Measurements from ENCODE around the gene RIT1.
A peak's percentile ranks its signal among the peaks of the same experiment; 100 is the strongest.
"Not testable (repeated sequence)": the region's sequence is repeated elsewhere in the genome, so short reads cannot be mapped to it uniquely, and the experiment has no call there.

Gene RIT1

DNA sequence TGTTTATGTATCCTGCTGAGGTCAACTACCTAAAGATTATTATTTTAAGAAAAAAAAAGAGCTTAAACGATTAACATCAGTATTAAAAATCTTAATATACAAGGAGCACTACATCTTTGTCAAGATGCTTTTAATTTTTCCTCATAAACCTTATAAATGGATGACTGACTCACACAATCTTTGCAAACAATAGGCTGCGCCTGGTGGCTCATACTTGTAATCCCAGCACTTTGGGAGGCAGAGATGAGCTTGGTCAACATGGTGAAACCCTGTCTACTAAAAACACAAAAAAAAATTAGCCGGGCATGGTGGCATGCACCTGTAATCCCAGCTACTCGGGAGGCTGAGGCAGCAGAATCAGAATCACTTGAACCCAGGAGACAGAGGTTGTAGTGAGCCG lies 21.3 kb upstream of the RIT1 start:
- no peak for DNase-seq

DNA sequence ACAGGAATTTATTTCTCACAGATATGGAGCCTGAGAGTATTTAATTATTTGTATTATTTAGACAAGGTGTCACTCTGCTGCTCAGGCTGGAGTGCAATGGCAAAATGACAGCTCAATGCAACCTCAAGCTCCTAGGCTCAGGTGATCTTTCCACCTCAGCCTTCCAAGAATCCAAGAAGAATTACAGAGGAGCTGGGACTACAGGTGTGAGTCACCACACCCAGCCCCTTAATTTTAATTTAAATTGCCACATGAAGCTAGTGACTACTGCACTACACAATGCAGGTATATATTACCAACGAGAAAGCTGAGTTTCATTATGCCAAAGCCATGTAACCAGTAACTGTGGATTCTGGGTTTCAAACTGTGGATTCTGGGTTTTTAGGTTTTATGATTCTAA lies 20.9 kb upstream of the RIT1 start:
- no peak for DNase-seq

DNA sequence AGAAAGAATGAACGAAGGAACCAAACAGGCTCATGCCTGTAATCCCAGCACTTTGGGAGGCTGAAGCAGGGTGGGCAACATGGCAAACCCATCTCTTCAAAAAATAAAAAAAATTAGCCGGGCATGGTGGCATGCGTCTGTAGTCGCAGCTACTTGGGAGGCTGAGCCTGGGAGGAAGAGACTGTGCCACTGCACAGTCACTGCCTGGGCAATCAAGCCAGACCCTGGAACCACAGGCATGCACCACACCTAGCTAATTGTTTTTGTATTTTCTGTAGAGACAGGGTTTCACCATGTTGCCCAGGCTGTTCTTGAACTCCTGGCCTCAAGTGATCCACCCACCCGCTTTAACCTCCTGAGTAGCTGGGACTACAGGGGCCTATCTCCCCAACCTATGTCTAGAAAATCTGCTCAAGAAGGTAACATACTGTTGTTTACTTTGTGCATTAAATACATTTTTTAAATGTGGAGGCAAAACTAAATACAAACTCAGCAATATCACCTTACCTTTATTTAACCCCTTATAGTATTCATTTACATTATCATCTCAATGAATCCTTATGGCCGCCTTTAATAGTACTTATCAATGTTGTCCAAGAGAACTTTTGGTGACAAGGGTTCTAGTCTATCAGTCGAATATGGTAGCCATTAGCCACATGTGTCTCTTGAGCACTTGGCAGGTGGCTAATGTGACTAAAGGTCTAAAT lies 20.3 kb upstream of the RIT1 start:
- DNase-seq: no peak

DNA sequence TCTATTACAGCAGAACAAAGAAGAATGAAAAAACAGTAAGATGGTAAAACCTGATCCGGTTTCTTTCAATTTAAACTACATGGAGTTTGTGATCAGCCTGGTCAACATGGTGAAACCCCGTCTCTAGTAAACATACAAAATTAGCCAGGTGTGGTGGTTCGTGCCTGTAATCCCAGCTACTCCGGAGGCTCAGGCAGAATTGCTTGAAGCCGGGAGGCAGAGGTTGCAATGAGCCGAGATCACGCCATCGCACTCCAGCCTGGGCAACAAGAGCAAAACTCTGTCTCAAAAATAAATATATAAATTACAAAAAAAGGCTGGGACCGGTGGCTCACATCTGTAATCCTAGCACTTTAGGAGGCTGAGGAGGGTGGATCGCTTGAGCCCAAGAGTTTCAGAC lies 19.6 kb upstream of the RIT1 start:
- not testable (repeated sequence) for DNase-seq

DNA sequence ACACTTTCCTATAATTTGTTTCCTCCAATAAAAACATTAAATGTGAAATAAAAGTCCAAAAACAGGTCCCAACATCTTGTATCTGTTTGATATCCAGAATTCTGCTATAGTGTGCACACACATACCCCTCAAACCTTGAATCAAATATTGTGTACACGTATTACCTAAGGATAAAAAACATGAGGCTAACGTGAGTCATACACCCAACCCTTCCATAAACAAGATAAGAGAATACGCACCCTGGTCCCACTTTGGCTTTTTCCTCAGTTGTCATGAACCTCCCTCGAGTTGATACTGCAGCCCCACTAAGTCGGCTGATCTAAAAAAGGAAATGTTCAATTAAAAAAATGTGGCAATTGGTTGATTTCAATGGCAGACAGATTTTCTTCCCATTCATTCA lies 17.9 kb upstream of the RIT1 start:
- DNase-seq: no peak

DNA sequence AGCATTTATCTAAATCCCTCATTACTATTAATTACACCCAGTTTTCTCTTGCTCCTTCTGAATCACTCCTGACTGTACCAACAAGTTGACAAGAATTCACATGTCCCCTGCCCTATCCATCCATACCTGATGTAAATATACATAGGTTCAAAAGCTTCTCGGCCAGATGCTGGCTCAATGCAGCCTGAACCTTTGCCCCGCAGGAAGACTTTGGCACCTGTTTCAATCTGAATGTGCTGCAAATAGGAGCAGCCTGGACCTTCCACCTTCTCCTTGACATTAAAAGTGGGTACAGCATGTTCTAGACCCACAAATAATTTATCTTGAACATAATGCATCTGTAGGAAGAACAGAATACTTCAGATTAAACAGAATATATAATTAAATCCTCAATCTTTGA lies 14.4 kb upstream of the RIT1 start:
- DNase-seq: no peak

DNA sequence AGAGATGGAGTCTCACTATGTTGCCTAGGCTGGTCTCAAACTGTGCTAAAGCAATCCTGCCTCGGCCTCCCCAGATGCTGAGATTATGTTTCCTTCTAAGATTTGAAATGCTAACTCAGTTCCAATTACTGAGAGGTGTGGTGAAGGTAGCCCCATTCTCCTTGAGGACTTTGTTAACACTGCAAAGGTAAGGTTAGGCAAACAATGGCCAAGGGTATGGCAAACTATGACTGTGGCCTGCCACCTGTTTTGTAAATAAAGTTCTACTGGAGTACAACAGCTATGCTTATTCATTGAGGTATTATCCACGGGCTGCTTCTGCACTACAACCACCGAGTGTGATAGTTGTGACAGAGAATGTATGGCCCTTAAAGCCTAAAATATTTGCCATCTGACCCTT lies 9.6 kb upstream of the RIT1 start:
- no peak for DNase-seq

DNA sequence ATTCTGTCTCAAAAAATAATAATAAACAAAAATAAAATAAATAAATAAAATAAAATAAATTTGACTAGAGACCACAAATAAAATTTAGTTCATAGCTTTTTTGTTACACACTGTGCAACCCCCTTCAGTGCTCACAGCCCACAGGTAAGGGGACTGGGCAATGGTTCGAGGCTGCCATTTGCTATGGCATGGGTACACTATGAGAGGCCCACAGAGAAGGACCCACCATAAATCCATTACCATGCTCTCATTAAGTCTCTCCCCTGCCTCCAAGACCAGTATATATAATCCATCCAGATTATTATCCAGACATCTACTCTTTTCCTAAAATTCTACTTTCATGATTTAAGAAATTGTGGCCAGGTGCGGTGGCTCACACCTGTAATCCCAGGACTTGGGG lies 8.7 kb upstream of the RIT1 start:
- no peak for DNase-seq

DNA sequence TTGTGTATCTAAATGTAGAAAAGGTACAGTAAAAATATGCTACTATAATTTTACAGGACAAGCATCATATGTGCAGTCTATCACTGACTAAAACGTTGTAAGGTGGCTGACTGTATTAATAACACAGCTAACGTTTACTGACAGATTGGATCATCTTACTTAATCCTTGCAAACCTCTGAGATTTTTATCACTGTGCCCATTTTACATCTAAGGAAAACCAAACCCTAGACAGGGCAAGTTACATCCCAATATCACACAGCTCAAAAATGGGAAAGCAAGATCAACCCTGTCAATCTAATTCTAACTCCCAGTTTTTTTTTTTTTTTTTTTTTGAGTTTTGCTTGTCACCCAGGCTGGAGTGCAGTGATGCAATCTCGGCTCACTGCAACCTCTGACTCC lies 7.5 kb upstream of the RIT1 start:
- no peak for DNase-seq

DNA sequence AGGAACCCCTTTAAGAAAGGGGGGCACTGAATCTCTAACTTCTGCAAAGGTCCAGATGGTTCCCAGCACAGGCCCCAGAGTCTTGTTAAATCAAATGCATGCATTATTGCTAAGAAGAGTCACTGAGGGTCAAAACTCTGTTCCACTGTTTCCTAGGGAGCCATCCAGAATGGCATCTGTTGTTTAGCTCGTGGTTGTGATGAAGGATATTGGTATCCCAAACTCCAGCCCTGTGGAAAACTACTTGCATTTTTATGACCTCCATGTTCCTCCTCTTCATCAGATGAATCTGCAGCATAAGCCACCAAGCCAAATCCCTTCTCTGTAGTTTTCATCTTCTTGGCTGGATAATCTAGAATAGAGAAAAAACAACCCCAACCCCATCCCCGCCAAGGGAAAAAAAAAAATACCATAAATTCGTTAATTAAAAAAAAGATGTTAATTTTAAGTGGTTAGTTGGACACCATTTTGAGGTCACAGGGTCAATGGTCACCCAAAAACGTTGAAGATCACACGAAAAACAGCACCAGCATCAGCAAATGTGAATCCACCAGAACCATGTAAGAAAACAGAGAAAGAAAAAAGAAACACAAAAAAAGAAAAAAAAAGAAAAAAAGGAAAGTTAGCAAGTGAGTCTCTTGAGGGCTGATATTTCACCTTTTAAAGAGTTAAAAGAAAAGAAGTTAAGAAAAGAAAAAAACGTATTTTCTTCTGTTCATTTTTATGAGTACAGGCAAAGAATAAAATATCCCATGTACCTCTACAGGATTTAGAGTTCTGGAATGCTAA lies 3.0 kb upstream of the RIT1 start:
- no peak for DNase-seq

DNA sequence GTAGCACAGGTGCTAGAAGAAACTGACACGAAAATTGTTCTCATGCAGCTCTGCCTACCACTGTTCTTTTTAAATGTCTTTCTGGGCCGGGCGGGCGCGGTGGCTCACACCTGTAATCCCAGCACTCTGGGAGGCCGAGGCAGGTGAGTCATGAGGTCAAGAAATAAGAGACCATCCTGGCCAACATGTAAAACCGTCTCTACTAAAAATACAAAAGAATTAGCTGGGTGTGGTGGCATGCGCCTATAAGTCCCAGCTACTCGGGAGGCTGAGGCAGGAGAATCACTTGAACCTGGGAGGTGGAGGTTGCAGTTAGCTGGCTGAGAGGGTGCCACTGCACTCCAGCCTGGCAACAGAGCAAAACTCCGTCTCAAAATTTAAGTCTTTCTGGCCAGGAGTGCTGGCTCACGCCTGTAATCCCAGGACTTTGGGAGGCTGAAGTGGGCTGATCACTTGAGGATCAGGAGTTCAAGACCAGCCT lies 947 bp upstream of the RIT1 start:
- DNase-seq: no peak

DNA sequence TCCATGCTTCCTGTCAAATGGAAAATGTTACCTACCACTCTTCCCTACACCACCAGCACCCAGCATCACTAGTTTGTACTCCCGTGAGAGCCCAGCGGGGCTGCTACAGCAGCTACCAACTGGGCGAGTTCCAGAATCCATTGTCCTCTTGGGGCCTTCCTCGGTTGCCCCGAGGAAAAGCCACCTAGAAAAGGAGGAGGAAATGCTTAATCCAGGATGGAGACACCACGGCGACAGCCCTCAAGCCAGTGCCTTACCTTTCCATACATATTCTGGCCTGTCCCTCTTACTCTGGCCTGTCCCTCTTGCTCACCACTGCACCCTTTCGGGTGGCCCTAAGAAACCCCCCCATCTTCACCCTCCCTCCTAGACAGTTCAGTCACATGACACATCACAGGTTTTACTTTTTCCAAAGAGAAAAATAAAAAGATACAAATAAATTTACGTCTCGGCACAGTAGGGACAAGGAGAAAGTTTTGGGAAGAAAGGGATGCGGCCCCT lies 478 bp downstream of the RIT1 start:
- peak; percentile 16 for DNase-seq

DNA sequence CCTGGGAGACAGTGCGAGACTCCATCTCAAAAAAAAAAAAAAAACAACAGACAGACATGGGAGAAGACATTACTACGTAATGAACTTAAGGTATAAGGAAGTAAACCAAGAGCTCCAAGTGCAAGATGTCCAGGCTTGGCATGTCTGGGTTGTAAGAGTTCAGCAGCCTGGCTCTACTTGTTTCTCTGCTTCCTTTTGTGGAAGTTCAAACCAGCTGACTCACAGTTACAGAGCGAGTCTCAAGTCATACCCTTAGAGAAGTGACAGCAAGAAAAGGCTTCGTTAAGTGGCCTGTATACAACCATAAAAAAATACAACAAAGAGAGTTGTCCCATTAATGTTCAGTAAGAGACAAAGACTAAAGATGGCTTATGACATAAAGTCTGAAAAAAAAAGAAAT lies 1.3 kb downstream of the RIT1 start:
- DNase-seq: peak; percentile 10

DNA sequence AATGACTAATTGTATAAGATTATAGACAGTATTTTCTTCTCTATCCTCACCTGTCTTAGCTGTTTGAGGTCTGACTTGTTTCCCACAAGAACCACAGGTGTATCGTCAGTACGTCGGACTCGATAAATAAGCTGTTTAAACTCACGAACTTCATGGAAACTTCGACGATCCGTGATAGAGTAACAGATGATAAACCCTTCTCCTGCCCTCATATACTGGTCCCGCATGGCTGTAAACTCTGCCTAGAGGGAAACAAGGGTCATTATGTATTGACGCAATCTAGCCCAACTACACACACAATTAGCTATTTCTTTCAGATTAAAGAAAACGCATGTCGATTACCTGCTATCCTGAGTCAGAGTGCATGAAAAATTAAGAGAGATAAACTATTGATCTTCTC lies 6.9 kb downstream of the RIT1 start:
- no peak for DNase-seq

DNA sequence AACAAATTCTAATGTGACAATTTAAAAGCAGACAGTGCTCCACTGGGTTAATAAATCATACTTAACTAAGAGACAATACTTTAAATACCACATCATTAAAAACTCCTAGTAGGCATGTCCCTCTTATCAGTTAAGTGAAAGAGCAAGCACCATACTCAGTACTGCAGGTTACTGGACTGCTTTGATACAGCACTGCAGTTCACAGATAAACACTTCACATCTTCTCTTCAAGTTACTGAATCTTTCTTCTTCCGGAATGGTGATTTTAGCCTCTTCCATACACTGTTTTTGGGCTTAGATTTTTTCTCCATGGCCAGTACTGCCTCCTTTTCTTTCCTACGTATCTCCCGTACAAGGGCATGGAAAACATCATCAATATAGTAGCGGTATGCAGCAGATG lies 11.0 kb downstream of the RIT1 start:
- no peak for DNase-seq

DNA sequence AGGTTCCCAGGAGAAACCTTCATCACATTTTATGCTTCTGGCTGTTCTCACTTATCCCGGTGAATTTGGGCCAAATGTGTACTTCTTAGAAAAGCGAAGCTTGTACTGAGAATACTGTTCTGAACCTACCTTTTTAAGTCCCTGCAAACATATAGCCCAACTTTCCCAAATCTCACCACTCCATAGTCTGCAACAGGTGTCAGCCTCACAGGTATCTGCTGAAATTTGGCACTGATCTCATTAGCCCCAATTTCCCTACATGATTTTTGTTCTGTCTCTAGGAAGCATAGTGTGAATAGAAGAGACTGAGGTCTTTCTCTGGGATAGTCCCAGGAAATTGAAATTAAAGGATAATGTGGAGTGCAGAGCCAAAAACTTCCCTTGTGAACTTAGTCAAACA lies 11.5 kb downstream of the RIT1 start:
- no peak for DNase-seq

DNA sequence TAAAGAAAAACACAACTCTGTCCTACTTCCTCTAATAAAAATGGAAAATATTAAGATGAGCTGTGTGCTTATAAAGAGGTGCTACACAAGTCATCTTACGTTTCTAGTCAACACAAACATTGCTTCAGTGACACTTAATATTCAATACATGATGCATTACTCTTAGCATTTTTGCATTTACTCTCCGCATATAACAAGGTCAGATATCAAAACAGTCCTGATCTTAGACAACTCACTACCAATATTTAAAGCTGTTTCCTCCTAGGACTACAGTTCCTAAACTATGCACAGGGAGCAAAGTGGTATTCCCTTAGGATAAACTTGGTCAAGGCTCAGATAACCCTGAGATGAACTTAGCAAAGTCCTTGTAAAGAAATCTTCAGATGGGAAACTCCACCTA lies 12.3 kb downstream of the RIT1 start:
- DNase-seq: no peak

DNA sequence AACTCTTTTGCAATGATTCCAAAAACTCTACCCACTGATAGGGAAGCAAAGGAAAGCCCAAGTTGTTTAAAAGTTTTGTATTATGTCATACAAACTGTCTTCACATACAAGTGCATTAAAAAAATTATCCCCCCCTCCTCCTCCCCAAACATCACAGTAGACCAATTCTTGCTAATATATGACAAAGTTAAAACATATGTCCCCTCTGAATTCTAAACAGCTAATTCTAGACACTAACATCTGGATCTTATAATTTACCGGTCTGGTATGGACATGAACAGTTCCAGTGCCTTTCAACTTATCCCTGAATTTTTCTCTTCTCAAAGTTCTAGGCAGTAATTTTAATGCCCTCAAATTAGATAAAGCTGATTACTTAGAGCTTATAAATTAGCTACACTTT lies 13.4 kb downstream of the RIT1 start:
- no peak for DNase-seq

DNA sequence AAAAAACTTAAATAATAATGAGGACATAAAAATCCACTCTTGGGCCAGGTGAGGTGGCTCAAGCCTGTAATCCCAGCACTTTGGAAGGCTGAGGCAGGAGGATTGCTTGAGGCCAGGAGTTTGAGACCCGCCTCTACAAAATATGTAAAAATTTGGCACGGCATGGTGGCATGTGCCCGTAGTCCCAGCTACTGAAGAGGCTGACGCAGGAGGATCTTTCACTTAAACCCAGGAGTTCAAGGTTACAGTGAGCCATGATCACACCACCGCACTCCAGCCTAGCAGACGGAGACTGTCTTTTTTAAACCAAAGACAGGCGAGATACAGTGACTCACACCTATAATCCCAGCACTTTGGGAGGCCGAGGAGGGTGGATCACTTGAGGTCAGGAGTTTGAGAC lies 14.7 kb downstream of the RIT1 start:
- DNase-seq: not testable (repeated sequence)

DNA sequence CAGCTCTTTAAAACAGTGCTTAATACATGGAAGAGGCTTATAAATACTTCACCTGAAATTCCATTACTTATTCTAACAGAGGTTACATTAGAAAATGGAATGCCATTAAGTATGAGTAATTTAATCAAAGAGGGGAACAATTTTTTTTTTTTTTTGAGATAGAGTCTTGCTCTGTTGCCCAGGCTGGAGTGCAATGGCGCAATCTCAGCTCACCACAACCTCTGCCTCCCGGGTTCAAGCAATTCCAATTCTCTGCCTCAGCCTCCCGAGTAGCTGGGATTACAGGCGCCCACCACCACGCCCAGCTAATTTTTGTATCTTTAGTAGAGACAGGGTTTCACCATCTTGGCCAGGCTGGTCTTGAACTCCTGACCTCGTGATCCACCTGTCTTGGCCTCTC lies 15.5 kb downstream of the RIT1 start:
- DNase-seq: not testable (repeated sequence)

DNA sequence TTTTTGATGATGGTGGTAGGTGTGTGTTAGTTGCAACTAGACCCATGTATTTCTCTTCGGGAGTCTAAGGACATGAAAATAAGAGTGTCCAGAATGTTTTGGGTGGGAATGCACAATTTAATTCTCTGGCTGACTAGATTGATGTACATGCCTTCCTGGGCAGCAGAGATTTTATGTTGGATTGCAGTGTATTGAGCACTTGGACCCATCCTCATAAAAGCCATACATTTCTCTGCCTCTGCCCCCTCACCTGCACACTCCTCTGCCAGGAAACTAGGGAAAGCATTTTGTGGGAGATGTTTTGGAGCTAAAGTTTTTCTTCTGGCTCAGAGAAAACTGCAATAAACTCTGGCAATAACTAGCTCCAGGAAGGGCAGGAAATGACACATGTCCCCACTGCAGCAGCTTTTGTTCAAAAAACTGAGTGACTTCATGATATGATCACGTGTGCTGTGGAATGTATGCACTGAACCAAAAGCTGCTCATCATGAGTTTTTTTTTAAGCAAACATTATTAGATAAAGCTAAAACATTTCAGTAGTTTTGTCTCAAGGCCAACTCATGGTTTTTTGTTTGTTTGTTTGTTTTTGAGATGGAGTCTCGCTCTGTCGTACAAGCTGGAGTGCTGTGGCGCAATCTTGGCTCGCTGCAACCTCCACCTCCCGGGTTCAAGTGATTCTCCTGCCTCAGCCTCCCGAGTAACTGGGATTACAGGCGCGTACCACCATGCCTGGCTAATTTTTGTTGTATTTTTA lies 17.6 kb downstream of the RIT1 start:
- DNase-seq: peak; percentile 46

DNA sequence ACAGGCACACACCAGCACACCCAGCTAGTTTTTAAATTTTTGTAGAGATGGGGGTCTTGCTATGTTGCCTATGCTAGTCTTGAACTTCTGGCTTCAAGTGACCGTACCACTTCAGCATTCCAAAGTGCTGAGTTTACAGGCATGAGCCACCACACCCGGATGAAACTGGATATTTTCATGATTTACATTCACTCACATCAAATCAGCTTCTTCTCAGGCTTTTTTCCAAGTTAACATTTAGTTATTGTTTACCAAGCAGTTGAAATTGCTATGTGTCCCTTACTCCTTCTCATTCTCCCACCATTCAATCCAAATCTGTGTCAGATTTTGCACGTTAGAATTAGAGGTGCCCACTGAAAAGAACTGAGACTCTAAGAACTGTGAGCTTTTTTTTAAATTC lies 18.4 kb downstream of the RIT1 start:
- no peak for DNase-seq

DNA sequence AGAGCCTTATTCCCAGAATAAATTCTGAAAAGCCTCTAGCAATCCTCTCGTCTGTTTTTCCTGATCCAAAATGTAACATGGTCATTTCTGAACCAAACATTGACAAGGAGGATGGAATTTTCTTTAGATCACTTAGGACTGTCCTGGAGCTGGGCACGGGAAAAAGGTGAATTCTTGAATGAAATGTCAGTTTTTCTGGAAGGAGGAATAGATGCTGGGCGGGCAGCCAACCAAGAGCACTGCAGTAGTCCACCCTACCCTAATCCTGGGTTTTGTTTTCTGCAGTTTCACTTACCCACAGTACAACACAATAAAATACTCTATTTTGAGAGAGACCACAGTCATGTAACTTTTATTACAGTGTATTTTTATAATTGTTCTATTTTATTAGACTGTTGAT lies 20.9 kb downstream of the RIT1 start:
- DNase-seq: no peak

DNA sequence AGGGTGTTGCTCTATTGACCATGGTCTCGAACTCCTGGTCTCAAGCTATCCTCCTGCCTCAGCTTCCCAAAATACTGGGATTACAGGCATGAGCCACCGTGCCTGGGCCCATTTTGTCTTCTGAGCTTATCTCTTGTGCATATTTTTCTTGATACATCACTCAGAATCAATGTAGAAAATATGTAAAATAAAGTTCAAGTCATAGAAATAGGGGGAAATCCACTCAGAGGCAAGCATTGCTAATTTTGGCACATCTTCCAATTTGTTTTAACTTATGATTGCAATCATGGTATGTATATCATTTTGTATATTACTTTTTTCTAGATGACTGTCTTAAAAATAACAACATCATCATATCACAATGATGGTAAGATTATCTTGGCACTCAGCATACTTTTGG lies 21.6 kb downstream of the RIT1 start:
- DNase-seq: no peak

All from activated CD4-positive, alpha-beta T cell treated with anti-CD3 and anti-CD28 coated beads, Interleukin-2, amount 50 U/mL, for 16 hours (primary cell).